Mucosa of gallbladder (tissue), 1 donor: ENCODE measurements around the gene PCDHAC2. TPM values are rescaled to one million over a fixed set of nuclear protein-coding genes. Genes with fewer than 3 reads are reported as not detected.

Source experiments
- DNase-seq: peaks from one replicate; pipeline ENCODE4 v3.0.0-alpha.2; 2020; ENCODE audit warnings: low spot score
- total RNA-seq: library from RNA; stranded (reverse); gene quantifications from one replicate; pipeline ENCODE4 v1.2.1, GENCODE V29; 2021
- donor health status: DM: no; HTN: no; CAD: no.

The PCDHAC2 gene, protein sequence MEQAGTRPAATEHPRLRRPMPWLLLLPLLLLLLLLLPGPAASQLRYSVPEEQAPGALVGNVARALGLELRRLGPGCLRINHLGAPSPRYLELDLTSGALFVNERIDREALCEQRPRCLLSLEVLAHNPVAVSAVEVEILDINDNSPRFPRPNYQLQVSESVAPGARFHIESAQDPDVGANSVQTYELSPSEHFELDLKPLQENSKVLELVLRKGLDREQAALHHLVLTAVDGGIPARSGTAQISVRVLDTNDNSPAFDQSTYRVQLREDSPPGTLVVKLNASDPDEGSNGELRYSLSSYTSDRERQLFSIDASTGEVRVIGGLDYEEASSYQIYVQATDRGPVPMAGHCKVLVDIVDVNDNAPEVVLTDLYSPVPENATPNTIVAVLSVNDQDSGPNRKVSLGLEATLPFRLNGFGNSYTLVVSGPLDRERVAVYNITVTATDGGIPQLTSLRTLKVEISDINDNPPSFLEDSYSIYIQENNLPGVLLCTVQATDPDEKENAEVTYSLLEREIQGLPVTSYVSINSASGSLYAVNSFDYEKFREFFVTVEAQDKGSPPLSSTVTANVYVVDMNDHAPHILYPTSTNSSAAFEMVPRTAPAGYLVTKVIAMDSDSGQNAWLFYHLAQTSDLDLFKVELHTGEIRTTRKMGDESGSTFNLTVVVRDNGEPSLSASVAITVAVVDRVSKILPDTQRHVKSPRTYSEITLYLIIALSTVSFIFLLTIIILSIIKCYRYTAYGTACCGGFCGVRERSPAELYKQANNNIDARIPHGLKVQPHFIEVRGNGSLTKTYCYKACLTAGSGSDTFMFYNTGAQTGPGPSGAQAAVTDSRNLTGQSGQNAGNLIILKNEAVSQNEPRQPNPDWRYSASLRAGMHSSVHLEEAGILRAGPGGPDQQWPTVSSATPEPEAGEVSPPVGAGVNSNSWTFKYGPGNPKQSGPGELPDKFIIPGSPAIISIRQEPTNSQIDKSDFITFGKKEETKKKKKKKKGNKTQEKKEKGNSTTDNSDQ
- total RNA-seq: 33.4 TPM

DNA sequence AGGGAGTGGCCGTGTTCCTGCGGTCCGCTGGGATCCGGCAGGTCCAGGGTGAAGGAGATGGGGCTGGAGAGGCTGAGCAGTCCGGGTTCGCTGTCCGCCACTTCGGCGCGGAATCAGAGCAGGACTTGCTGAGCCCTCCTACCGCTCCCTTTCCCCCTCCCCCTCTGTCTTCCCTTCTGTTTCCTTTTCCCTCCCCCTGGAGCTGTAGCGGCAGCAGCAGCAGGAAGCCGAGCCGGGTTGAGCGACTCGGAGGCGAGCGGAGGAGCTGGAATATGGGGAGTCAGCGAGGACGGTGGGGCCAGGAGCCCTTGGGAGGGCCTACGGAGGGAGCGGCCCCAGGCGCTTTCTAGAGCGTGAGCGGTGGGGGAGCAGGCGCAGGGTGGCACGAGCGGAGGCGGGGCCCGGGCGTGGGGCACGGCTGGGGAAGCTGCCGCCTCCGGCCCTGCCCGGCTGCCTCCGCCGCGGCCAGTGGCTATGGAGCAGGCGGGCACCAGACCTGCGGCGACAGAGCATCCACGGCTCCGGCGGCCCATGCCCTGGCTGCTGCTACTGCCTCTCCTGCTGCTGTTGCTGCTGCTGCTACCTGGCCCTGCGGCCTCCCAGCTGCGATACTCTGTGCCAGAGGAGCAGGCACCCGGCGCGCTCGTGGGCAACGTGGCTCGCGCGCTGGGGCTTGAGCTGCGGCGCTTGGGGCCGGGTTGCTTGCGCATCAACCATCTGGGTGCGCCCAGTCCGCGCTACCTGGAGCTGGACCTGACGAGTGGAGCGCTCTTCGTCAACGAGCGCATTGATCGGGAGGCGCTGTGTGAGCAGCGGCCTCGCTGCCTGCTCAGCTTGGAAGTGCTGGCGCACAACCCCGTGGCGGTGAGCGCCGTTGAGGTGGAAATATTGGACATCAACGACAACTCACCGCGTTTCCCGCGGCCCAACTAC lies at the start of gene PCDHAC2:
TSS of gene PCDHAC2 (plus strand) at position 184 of the 933 bp plus-strand sequence. CDS start at position 475, 291 bp downstream.
- peak; percentile 67 for DNase-seq

DNA sequence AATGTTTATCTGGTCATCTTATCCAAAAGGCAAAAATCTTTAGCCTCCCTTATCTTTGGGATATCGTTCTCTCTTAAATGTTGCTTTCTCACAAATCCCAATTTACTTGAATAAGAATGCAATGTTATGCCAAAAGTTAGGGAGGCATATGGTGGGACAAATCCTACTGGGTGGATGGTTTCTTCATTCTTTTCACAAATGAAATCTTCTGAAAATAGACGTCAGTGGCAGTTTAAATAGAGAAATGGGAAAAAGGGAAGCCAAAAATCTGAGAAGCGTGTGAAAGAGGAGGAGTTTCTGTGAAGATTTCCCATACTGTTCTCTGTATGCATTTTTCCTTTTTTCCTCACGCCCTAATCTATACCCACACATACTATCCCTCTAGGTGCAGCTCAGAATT lies 42.7 kb upstream of the PCDHAC2 start:
- no peak for DNase-seq

DNA sequence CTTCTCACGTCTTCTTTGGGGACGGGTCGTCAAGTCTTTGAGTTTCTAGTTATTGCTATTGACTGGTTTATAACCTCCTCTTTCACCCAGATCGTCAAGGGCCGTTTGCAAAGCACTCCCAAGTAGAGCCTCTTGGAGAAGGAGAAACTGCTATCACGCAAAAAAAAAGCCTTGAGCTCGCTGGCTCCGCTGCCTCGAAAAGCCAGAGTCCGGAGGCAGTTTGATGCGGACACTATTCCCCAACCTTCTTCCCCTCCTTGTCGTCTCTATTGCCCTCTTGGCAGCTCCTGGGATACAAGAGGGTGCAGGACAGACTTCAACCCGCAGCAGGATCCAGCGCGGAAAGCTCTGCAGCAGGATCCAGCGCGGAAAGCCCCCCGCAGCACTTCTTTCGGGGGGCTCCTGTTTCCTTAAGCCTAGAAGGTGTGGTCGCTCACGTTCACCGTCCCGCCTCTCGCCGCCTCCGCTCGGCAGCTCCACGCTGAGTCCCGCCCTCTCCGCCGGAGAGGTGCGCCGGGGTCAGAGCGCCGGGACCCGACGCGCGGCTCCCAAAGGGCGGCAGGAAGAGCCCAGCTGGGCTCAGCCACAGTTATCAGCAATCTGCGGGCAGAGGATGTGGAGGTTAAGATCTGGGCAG lies 40.4 kb upstream of the PCDHAC2 start, which contains the start of gene PCDHAC1:
TSS of gene PCDHAC1 (plus strand) at position 494 of the 637 bp plus-strand sequence. CDS start 594 bp downstream, outside the sequence.
- peak; percentile 20 for DNase-seq

DNA sequence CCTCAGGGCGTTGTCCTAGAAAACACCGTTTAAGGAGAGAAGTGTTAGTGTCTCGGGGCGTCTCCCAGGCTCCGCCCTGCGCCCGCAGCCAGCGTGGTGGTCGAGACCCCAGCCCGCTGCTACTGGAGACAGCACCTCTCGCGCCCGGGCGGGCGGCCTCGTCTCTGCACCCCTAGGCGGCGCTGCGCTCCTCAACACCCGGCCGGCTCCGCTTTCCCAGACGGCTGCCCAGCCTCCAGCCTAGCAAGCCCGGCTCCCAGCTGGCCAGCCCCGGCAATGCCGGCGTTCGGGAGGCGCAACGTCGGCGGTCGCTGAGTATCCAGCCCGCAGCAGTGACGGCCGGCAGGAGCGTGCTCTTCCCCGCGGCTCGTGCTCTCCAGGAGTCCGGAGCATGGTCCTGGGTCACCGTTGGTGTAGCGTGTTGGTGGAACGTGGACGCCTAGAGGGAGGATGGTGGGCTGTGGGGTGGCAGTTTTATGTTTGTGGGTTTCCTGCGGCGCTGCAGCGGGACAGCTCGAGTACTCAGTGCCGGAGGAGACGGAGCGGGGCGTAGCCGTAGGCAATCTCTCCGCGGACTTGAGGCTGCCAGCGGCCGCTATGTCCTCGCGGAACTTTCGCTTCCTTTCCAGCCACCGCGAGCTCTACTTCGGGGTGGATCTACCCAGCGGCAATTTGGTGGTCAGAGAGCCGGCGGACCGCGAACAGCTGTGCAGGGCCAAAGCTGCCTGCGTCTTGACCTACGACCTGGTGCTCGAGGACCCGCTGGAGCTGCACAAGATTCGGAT lies 39.6 kb upstream of the PCDHAC2 start:
- DNase-seq: peak; percentile 87

DNA sequence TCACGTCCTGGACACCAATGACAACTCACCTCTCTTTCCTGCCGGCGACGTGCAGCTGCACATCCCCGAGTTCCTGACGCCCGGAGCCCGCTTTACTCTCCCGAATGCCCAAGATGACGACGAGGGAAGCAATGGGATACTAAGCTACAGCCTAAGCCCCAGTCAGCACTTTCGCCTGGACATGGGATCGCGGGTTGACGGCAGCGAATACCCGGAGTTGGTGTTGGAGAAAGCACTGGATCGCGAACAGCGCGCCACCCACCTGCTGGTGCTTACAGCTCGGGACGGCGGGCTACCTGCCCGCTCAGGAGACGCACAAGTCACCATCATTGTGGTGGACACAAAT lies 39.1 kb upstream of the PCDHAC2 start:
- no peak for DNase-seq

DNA sequence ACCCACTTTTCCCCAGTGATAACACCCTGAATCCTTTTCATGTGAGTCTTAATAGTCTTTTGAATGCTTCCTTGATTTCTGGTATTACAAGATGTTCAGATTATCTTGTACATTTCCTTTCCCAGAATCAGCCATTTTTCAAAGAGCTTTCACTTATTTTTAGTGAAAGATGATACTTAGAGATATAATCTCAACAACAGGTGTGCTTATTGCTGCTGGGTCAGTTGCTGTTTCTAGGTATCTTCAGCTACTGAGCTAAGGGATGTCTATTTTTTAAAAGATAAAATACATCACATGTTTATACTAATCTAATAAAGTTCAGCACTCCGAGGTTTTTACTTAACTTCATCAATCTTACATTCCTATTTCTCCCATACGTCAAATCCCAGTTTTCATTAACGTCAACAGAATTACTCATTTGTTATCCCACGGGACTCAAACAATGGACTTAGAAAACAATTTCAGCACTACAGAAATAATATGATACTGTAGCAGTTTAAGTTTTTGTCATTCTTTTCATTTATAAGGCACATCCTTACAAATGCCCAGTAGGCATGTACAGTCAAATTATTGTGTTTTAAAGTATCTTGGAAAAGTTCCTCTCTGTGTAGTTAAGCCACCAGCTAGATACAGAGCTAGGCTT lies 31.2 kb upstream of the PCDHAC2 start:
- DNase-seq: no peak

DNA sequence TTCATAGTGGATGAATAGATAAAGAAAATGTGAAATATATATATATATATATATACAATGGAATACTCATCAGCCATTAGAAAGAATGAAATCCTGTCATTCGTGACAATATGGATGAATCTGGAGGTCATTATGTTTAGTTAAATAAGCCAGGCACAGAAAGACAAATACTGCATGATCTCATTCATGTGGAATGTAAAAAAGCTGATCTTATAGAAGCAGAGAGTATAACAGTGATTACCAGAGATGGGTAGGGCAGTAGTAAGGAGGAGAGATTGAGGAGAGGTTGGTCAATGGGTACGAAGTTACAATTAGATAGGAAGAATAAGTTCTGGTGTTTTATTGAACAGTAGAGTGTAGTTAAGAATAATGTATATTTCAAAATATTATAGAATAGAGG lies 19.7 kb upstream of the PCDHAC2 start:
- DNase-seq: no peak

DNA sequence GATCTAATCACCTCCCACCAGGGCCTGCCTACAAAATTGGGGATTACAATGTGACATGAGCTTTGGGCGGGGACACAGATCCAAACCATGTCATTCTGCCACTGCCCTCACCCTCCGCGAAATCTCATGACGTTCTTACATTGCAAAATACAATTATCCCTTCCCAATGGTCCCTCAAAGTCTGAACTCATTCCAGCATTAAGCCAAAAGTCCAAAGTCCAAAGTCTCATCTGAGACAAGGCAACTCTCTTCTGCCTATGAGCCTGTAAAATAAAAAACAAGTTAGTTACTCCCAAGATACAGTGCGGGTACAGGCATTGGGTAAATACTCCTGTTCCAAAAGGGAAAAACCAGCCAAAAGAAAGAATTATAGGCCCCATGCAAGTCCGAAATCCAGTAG lies 14.6 kb upstream of the PCDHAC2 start:
- DNase-seq: peak; percentile 58

DNA sequence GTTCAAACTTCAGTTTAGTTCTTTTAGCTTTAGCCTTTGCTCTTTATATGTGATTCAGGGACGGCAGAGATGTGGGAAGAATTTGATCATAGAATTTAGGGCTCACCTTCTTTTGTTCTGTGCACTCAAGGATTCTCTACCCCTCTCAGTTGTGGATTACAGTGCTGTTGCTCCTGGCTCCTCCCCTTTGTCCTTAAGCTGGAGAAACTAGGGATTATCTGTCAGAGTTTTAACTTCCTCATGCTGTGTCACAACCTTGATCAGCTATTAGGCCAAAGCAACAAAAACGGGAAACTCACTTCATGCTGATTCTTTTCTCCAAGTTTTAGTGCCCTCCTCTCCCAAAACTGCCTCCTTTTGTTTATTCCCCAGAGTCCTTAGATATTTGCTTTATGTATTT lies 13.0 kb upstream of the PCDHAC2 start:
- DNase-seq: no peak

DNA sequence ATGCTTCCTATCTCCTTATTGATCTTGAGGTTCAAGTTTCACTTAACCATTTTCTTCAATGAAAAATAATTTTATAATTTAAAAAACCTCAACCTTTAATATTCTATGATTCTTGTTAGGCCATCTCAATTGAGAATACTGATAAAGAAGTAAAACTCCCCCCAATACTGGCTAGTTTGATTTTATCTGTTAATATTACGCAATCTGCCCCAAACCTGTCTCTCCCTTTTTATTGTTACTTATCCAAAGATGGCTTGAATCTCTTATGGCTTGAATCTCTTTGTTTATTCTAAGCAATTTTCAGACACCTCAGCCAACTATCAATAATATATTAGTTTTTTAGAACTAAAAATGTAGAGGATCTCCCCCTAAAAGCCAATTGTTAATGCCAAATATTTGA lies 4.1 kb upstream of the PCDHAC2 start:
- no peak for DNase-seq

DNA sequence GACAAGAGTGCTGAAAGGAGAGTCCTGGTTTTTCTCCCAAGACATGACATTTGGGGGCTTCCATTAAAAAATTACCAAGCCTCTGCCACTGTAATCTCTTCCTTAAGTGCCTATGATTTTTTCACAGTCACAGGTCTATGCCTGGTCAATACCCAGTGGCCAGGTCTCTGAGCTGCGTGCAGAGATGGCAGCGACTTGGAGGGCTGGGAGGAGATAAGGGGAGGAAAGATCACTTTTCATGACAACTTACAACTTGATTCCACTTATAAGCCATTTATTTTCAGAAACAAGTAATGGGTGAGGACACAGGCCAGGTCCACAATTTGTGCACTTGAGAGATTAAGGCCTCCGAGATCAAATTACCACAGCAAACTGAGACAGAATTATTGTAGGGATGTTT lies 1.9 kb upstream of the PCDHAC2 start:
- DNase-seq: no peak

DNA sequence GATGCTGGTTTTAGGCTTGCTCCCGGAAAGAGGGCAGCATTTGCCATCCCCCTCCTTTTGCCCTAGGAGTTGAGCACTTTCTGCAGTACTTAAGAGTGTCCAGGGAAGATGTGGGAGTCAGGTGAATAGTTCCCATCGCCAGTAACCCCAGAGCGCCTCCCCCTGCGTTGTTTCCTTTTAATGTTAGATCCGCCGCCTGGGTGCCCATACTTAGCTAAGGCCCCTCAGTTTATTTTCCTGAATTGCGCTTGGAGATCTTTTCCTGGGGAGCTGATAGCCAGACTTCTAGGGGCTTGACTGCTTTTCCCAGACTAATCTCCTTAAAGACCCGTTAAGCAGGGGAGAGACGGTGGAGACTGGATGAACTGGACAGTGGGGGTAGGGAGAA lies 377 bp upstream of the PCDHAC2 start:
- DNase-seq: no peak

DNA sequence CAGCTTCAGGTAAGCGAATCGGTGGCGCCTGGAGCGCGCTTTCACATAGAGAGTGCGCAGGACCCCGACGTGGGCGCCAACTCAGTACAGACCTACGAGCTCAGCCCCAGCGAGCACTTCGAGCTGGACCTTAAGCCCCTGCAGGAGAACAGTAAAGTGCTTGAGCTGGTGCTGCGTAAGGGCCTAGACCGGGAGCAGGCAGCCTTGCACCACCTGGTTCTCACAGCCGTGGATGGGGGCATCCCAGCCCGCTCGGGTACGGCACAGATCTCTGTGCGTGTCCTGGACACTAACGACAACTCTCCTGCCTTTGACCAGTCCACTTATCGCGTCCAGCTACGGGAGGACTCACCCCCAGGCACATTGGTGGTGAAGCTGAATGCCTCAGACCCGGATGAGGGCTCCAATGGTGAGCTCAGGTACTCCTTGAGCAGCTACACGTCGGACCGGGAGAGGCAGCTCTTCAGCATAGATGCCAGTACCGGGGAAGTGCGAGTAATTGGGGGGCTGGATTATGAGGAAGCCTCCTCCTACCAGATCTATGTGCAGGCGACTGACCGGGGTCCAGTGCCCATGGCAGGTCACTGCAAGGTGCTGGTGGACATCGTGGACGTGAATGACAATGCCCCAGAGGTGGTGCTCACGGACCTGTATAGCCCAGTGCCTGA lies 1.1 kb downstream of the PCDHAC2 start:
- no peak for DNase-seq

DNA sequence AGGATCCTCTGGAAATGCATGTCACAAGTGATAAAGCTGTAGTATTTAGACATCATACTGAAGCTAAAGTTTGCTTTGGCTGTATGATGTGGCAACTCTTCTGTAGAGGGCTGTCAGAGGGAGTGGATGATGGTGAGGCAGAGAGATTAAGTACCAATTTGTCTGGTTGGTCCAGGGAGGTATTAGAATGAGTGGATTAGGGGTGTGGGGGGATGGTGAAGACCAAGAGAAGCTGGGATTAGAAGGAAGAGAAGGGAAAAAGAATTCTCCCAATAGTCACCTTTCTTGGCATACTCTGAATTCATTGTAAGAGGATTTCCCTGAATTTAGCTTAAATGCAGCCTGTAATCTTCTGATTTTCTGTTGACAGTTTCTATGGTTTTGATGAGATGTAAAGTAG lies 3.6 kb downstream of the PCDHAC2 start:
- DNase-seq: no peak

DNA sequence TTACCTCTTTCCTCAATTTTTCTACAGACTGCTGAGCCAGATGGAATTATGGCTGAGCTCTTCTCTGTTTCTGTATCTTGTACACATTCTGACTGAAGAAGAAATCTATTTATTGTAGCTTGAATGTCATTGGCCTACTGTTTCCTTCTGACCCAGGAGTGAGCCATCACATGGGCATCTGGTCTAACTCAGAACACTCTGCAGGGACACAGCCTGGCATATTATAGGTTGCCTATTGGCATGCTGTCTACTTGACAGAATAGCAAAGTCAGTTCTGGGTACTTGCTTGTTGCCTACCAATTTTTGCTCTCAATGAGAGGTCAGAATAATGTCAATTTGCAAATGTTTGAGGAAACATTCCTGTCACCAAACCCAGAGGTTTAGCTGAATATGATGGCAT lies 7.3 kb downstream of the PCDHAC2 start:
- DNase-seq: no peak

DNA sequence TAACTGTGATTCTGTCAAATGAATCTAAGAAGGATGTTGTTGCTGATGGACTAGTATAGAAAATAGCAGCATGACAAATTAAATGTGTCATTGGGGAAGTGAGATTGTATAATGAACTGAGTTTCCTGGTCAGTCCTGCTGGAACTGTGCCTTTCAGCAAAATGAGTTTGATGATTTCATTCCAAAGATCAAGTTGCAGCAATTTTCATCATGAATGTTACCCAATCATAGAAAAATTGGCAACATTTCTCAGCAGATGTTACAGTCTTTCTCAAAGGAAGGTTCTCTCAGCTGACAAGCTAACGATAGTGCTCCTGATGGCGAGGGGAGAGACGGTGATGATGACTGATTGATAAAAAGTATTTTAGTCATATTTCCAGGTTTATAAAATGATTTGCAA lies 10.7 kb downstream of the PCDHAC2 start:
- no peak for DNase-seq

DNA sequence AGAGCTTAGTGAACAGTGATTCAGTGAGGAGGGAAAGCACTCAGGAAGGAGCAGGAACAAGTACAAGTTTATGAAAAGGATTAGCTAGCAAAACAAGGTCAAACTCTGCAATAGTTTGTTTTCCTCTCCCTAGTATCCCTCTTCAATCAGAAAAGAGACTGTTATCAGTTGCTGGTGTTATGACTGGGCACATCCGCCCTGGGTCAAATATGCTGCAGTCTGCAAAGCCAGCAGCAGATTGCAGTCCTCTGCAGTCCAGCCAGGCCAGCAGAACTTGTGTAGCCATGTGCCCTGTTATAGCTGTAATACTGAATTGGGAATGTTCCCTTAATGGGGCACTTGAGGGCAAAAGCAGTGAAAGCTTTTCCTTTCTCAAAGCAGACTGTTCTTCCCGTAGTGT lies 12.0 kb downstream of the PCDHAC2 start:
- DNase-seq: no peak

DNA sequence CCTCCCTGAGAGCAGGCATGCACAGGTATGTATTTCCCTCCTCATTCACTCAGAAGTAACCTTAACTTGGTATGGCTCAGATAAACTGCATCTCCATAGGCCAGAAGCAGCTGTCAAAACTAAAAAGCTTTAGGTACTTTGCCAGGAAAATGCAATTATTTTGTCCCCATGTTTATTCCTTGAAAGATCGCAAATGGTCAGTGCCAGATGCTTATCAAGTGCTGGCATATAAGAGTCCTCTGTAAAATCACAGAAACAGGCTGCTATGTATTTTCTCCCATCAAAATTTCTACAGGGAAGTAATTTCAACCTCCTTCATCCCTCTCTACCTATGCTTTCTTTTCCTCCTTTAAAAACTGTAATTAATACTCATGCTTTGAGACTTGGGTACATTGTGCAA lies 12.7 kb downstream of the PCDHAC2 start:
- no peak for DNase-seq

DNA sequence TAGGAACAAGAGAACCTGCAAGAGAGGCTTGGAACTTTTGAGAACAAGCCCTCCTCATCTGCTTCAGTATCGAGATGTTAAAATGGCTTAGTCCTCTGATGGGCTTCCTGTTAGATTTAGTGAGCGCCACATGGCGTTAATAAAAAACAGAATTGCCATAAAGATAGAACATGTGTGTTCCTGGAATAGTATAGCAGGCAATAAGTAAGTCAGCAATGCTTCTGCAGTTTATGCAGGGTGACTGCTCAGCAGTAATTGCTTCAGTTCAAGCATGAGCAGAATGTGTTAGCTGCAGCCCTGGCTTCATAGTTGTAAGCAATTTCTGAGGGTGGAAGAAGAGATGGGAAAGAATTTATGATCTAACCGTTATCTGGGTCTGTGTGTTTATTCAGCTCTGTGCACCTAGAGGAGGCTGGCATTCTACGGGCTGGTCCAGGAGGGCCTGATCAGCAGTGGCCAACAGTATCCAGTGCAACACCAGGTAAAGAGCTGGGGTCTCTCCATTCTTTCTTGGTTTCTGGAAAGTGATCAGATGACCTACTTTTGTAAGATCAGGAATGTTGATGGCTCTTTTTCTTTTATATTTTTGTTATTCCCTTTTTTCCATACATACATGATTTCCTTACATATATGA lies 15.9 kb downstream of the PCDHAC2 start:
- no peak for DNase-seq
